Measurements from ENCODE around the gene GNA12. TPM values are rescaled to one million over a fixed set of nuclear protein-coding genes. Genes with fewer than 3 reads are reported as not detected.
A peak's percentile ranks its signal among the peaks of the same experiment; 100 is the strongest.

GNA12 gene
- total and polyA plus RNA-seq, 10 of the 15 experiments (the other 5 are each of a cell fraction or from before 2014, with no cell fraction given) = 1.9 to 51.8 (median 12.6) TPM

- TF ChIP-seq HSF1 (IDR thresholded peaks at IDR 0.05; ENCODE audit: low read depth, low read length) = no peak
- 0 out of 2 replicates have a peak, but pooled peaks have one; percentile 8 for TF ChIP-seq POLR2AphosphoS2 (IDR thresholded peaks at IDR 0.05; ENCODE audit: low read depth, low read length)
- TF ChIP-seq ZBTB11 (CRISPR knock-in tag; IDR thresholded peaks at IDR 0.05) = no peak
- no peak for TF ChIP-seq SUPT20H (IDR thresholded peaks at IDR 0.05; ENCODE audit: borderline replicate concordance, control insufficient read depth, low read depth, low read length)
- TF ChIP-seq SIX5 (IDR thresholded peaks at IDR 0.05; ENCODE audit: low read depth, low read length, severe bottlenecking) = no peak
- TF ChIP-seq TCF12 (IDR thresholded peaks at IDR 0.05; ENCODE audit: low read depth, low read length) = no peak
- TF ChIP-seq JUNB (IDR thresholded peaks at IDR 0.05) = no peak
- peak; percentile 95 for TF ChIP-seq PBX3 (IDR thresholded peaks at IDR 0.05; ENCODE audit: insufficient replicate concordance, low read depth, low read length)
- no peak for TF ChIP-seq CBX5 (IDR thresholded peaks at IDR 0.05; ENCODE audit: low read depth)
- TF ChIP-seq CTCF (IDR thresholded peaks at IDR 0.05 in 2 of 3, conservative IDR thresholded peaks at IDR 0.05 in 1 of 3; ENCODE audit: control insufficient read depth in 2 of 3, extremely low read depth in 1 of 3, insufficient read depth in 1 of 3, low read depth in 3 of 3, low read length in 3 of 3) = no peak
- TF ChIP-seq RFX5 (IDR thresholded peaks at IDR 0.05; ENCODE audit: low read depth, low read length) = peak; percentile 92
These were observed at the start of gene GNA12 (continued) for GRCh38 chr7:2844153-2845033.
